K562 (cell line): ENCODE measurements around the gene METTL23. TPM values are rescaled to one million over a fixed set of nuclear protein-coding genes. Genes with fewer than 3 reads are reported as not detected.

Experiments
- BRD9 ChIP-seq: fragments of 450-650 bp; IDR thresholded peaks from 2 replicates; pipeline ENCODE4 v1.6.1; 2018; ENCODE audit warnings: low read depth; ENCODE audit not compliant: partially characterized antibody
- E2F6 ChIP-seq, 2 experiments: IDR thresholded peaks; 2 replicates each; pipeline ENCODE4 v1.6.1; 2011; ENCODE audit warnings: borderline replicate concordance in 1 of 2, control low read depth in 1 of 2, low read depth in 1 of 2, low read length in 1 of 2, mild to moderate bottlenecking in 1 of 2, mixed read lengths in 1 of 2, moderate library complexity in 1 of 2; ENCODE audit not compliant: insufficient read depth in 1 of 2, insufficient read length in 1 of 2, poor library complexity in 1 of 2, severe bottlenecking in 1 of 2; ENCODE audit errors: extremely low read depth in 1 of 2
- FOSL1 ChIP-seq: fragments of 200-800 bp; sonication (Bioruptor generic); conservative IDR thresholded peaks from 2 replicates; pipeline ENCODE4 v1.6.1; 2016; ENCODE audit warnings: missing genetic modification characterization, missing compliant biosample characterization
- FOXK2 ChIP-seq, 2 experiments: fragments of 450-650 bp; IDR thresholded peaks in 1 of 2; conservative IDR thresholded peaks in 1 of 2; 2 replicates each; pipeline ENCODE4 v1.6.1; 2016; ENCODE audit warnings: low read depth in 2 of 2, mild to moderate bottlenecking in 1 of 2
- NFRKB ChIP-seq: fragments of 450-650 bp; IDR thresholded peaks from 2 replicates; pipeline ENCODE4 v1.6.1; 2016; ENCODE audit warnings: low read depth
- NR3C1 ChIP-seq: sonication (generic); formaldehyde crosslinking; IDR thresholded peaks from 2 replicates; pipeline ENCODE4 v1.8.1; 2022; ENCODE audit warnings: missing genetic modification reagents
- POU5F1 ChIP-seq: fragments of 150-350 bp; IDR thresholded peaks from 2 replicates; pipeline ENCODE4 v1.6.1; 2014; ENCODE audit warnings: borderline replicate concordance, low read length, low read depth, mild to moderate bottlenecking; ENCODE audit not compliant: partially characterized antibody
- ZBTB7A ChIP-seq: IDR thresholded peaks from 2 replicates; pipeline ENCODE4 v1.6.1; 2011; ENCODE audit warnings: low read depth, mild to moderate bottlenecking, low read length, moderate library complexity, borderline replicate concordance; ENCODE audit not compliant: control insufficient read depth
- ZNF780A ChIP-seq: fragments of 250-450 bp; sonication (Bioruptor Pico); IDR thresholded peaks from 2 replicates; pipeline ENCODE4 v1.5.0; 2021; ENCODE audit warnings: mild to moderate bottlenecking
- polyA plus RNA-seq, 8 experiments: library from polyadenylated mRNA; depleted of rRNA in 4 of 8; stranded (reverse) in 5 of 8; unstranded in 3 of 8; fragments of >200 nt; fragmentation: Nextera tagmentation in 2 of 8; fragmentation: Illumina TruSeq in 1 of 8; extraction: Ambion mirVana in 2 of 8; extraction: Trizol in 1 of 8; gene quantifications; 2 replicates each; pipeline versions ENCODE4 v1.2.1 to v1.2.3, GENCODE V29; 2011 to 2014; ENCODE audit warnings: inconsistent platforms in 1 of 8, missing spikeins in 1 of 8
- total RNA-seq, 7 experiments: library from RNA; depleted of rRNA in 6 of 7; stranded (reverse); fragments of >200 nt in 6 of 7; fragmentation: Illumina TruSeq in 2 of 7; extraction: Trizol in 2 of 7; gene quantifications; 2 replicates each; pipeline versions ENCODE4 v1.2.1 to v1.2.3, GENCODE V29; 2011 to 2021; ENCODE audit warnings: low replicate concordance in 1 of 7
- TF ChIP-seq, protein P1 (sequence below), 2 experiments: IDR thresholded peaks in 1 of 2; conservative IDR thresholded peaks in 1 of 2; 2 replicates each; pipeline ENCODE4 v1.6.1; 2016; ENCODE audit warnings: low read depth in 2 of 2, mild to moderate bottlenecking in 1 of 2, missing compliant biosample characterization in 1 of 2, missing genetic modification characterization in 1 of 2, moderate library complexity in 1 of 2
- TF ChIP-seq, protein P2 (sequence below): IDR thresholded peaks from 2 replicates; pipeline ENCODE4 v1.6.1; 2012; ENCODE audit warnings: low read depth, low read length, improper control_type of control experiment, borderline replicate concordance
- TF ChIP-seq, protein P3 (sequence below), 2 experiments: fragments of 450-650 bp; conservative IDR thresholded peaks; 2 replicates each; pipeline ENCODE4 v1.6.1; 2017; ENCODE audit warnings: mild to moderate bottlenecking in 2 of 2, moderate library complexity in 2 of 2
- TF ChIP-seq, protein P4 (sequence below): fragments of 250-450 bp; sonication (Bioruptor Pico); IDR thresholded peaks from 2 replicates; pipeline ENCODE4 v1.5.0; 2021; ENCODE audit warnings: mild to moderate bottlenecking, moderate library complexity

The METTL23 gene
- total and polyA plus RNA-seq, 9 of the 15 experiments (the other 6 are each of a cell fraction or from before 2014, with no cell fraction given) = 29.4 to 67.3 (median 41.6) TPM

DNA sequence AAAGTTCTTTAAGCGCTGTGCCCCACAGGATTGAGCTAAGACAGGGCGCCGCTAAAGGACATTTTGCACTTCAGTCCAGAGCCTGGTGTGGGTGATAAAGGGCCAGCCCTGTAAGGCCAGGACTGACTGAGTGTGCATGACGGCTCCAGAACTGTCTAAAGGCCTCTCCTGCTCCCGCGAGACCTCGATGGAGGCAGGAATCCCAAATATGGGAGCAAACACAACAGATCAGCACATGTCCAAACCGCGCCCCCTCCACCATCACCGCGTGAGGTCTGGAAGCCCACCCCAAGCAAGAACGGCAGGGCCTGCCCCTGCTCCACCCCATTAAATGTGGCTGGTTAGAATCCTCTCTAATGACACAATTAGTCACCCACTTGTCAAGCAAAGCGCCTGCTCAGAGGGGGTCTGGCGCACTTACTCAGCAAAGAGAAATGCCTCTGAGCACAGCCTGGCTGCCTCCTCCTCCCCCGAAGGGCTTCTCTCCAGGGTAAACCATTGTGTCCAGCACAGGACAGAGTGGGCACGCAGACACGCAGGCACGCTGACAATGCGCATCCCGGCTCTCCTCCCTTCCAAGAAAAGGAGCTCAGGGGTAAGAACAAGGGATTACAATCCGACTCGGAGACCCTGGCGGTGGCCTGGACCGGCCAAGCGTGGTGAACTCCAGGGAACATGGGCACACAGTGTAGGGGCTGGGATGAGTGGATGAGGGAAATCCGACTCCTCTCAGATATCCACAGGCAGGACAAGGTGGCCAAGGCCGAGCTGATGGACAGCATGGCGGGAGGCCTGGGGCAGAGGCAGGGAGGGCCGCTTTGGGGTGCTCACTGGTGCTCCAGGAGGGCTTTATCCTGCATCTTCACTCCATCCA, 17.3 kb upstream of the METTL23 start (continued):
- TF ChIP-seq, protein P1, sequence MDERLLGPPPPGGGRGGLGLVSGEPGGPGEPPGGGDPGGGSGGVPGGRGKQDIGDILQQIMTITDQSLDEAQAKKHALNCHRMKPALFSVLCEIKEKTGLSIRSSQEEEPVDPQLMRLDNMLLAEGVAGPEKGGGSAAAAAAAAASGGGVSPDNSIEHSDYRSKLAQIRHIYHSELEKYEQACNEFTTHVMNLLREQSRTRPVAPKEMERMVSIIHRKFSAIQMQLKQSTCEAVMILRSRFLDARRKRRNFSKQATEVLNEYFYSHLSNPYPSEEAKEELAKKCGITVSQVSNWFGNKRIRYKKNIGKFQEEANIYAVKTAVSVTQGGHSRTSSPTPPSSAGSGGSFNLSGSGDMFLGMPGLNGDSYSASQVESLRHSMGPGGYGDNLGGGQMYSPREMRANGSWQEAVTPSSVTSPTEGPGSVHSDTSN (CRISPR knock-in tag; IDR thresholded peaks at IDR 0.05; ENCODE audit: low read depth) = no peak
- TF ChIP-seq, protein P1 (tag; conservative IDR thresholded peaks at IDR 0.05; ENCODE audit: low read depth) = 0 out of 2 replicates have a peak, but pooled peaks have one; percentile 6
- TF ChIP-seq NR3C1 (CRISPR knock-in tag) = no peak
- peak; percentile 56 for TF ChIP-seq FOSL1 (tag)
- TF ChIP-seq BRD9 = no peak
- no peak for TF ChIP-seq ZNF780A (CRISPR knock-in tag)
- TF ChIP-seq, protein P2, sequence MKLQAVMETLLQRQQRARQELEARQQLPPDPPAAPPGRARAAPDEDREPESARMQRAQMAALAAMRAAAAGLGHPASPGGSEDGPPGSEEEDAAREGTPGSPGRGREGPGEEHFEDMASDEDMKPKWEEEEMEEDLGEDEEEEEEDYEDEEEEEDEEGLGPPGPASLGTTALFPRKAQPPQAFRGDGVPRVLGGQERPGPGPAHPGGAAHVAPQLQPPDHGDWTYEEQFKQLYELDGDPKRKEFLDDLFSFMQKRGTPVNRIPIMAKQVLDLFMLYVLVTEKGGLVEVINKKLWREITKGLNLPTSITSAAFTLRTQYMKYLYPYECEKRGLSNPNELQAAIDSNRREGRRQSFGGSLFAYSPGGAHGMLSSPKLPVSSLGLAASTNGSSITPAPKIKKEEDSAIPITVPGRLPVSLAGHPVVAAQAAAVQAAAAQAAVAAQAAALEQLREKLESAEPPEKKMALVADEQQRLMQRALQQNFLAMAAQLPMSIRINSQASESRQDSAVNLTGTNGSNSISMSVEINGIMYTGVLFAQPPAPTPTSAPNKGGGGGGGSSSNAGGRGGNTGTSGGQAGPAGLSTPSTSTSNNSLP = no peak
- TF ChIP-seq NFRKB = no peak
- TF ChIP-seq ZBTB7A = peak; percentile 47; the same call in 1 of the 2 replicates
- TF ChIP-seq FOXK2 (conservative IDR thresholded peaks at IDR 0.05 in 1 of 2, IDR thresholded peaks at IDR 0.05 in 1 of 2; ENCODE audit: low read depth in 2 of 2) = no peak
- TF ChIP-seq POU5F1 = no peak
- TF ChIP-seq, protein P3, sequence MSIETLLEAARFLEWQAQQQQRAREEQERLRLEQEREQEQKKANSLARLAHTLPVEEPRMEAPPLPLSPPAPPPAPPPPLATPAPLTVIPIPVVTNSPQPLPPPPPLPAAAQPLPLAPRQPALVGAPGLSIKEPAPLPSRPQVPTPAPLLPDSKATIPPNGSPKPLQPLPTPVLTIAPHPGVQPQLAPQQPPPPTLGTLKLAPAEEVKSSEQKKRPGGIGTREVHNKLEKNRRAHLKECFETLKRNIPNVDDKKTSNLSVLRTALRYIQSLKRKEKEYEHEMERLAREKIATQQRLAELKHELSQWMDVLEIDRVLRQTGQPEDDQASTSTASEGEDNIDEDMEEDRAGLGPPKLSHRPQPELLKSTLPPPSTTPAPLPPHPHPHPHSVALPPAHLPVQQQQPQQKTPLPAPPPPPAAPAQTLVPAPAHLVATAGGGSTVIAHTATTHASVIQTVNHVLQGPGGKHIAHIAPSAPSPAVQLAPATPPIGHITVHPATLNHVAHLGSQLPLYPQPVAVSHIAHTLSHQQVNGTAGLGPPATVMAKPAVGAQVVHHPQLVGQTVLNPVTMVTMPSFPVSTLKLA (conservative IDR thresholded peaks at IDR 0.05) = peak; percentile 44 to 55; a peak in 3 of 4 replicates
- TF ChIP-seq E2F6 (IDR thresholded peaks at IDR 0.05; ENCODE audit: borderline replicate concordance in 1 of 2, extremely low read depth in 1 of 2, insufficient read depth in 1 of 2, insufficient read length in 1 of 2, low read depth in 1 of 2, low read length in 1 of 2, poor library complexity in 1 of 2, severe bottlenecking in 1 of 2) = peak in 1 of 2 experiments; percentile 23
- TF ChIP-seq, protein P4, sequence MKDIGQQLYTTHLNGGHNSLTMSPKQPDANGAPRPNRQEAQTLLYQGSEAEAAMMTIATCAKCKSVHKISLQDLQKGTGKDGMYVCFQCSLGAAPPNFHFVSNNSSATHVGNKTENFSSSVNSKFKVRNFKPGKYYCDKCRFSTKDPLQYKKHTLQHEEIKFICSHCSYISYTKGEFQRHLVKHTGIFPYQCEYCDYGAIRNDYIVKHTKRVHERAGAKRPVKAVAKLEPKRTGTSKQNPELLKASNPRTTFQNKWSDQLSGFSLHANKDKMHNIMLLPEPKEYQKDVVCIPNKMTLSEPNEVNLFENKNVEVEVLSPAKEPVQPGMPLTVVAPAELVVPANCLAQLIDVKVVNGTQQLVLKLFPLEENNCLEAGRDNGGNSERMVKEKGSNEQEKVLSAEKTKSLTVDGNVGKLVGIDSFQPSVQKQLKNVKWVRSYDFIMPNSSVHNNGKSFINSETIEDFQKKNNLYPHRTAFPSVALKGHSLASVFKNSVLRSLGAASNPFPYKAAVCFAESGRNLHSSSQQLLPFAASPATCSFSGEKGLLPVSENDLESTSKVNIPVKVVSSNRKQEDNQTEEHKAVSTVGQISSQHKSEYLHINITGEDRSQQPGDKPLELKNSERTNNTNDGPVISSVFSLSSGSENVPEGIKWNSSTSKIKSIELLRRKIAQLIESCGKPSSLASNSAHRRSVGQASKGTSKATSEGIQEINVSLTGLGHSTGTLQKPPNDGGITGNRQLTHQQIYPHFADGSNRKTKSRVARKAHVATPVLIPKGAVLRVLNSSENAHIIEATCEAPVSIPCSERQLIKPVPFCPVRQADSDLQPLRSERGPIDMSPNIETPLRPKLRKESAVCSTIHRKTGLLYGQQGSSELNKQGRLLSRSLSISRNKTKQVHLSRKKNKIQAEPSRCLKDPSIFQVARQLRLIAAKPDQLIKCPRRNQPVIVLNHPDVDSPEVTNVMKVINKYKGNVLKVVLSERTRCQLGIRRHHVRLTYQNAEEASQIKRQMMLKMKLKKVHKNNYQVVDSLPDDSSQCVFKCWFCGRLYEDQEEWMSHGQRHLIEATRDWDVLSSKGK (CRISPR knock-in tag) = no peak
